Measurements from ENCODE around the gene CYP27A1. TPM values are rescaled to one million over a fixed set of nuclear protein-coding genes. Genes with fewer than 3 reads are reported as not detected.
"Not testable (repeated sequence)": the region's sequence is repeated elsewhere in the genome, so short reads cannot be mapped to it uniquely, and the experiment has no call there.

CYP27A1 gene
- total RNA-seq, 1 donor from 2014 or later, result 273 TPM

GRCh38 chr2:218839888-218840287, 57.9 kb downstream of the CYP27A1 start:
- ATAC-seq (no peak), DNase-seq (no peak)
- no peaks in the 10 kb centered on the region for H3K36me3 ChIP-seq
- intact Hi-C loops (cut with DNase I), result loop anchor here (10.0 kb wide), 1 partner anchor 125 kb away; the partner anchor contains the start of gene TTLL4
- TF ChIP-seq CTCF (IDR thresholded peaks at IDR 0.05), result no peak
- no peaks in the 10 kb centered on the region for H3K4me1 ChIP-seq
- no peaks in the 10 kb centered on the region for H3K9me3 ChIP-seq
- no peak overlapping the region for H3K27ac ChIP-seq
- no peak overlapping the region for H3K4me3 ChIP-seq
- peaks cover 6% of the 10 kb centered on the region for H3K27me3 ChIP-seq (ENCODE audit: low read depth)

DNA sequence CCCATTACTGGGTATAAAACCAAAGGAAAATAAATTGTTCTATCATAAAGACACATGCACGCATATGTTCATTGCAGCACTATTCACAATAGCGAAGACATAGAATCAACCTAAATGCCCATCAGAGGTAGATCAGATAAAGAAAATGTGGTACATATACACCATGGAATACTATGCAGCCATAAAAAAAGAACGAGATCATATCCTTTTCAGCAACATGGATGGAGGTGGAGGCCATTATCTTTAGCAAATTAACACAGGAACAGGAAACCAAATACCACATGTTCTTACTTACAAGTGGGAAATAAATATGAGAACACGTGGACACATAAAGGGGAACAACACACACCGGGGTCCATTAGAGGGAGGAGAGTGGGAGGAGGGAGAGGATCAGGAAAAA, 62.4 kb downstream of the CYP27A1 start:
- not testable (repeated sequence) for H3K36me3 ChIP-seq; ATAC-seq; H3K4me3 ChIP-seq; DNase-seq; H3K27me3 ChIP-seq (ENCODE audit: low read depth); H3K4me1 ChIP-seq; H3K27ac ChIP-seq; H3K9me3 ChIP-seq
- intact Hi-C loops (cut with DNase I), result loop anchor here (10.0 kb wide), 1 partner anchor 130 kb away; the partner anchor contains the start of gene TTLL4

GRCh38 chr2:218846963-218847362, 65.0 kb downstream of the CYP27A1 start:
- not testable (repeated sequence) for H3K4me1 ChIP-seq, H3K4me3 ChIP-seq, H3K36me3 ChIP-seq, H3K27ac ChIP-seq, H3K9me3 ChIP-seq, DNase-seq, ATAC-seq
- peaks cover 31% of the 10 kb centered on the region for H3K27me3 ChIP-seq (ENCODE audit: low read depth)
- intact Hi-C loops (cut with DNase I), result loop anchor here (10.0 kb wide), 1 partner anchor 132 kb away; the partner anchor contains the start of gene TTLL4

DNA sequence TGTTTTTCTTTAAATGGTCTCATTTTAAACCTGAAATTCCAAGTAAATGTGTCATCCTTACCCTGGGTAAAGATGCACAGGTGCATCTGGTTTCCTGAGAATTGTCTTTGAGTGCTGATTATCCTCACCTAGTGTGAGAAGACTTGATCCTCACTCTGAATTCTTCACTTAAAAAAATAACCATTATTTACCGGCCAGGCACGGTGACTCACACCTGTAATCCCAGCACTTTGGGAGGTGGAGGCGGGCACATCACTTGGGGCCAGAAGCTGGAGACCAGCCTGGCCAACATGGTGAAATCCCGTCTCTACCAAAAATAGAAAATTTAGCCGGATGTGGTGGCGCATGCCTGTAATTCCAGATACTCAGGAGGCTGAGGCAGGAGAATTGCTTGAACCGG, 67.8 kb downstream of the CYP27A1 start:
- H3K27me3 ChIP-seq (ENCODE audit: low read depth), result peaks cover 52% of the 10 kb centered on the region
- no peak for TF ChIP-seq CTCF (IDR thresholded peaks at IDR 0.05)
- H3K36me3 ChIP-seq, result no peaks in the 10 kb centered on the region
- H3K4me1 ChIP-seq, result no peaks in the 10 kb centered on the region
- ATAC-seq (no peak), DNase-seq (no peak)
- H3K9me3 ChIP-seq, result no peaks in the 10 kb centered on the region
- intact Hi-C loops (cut with DNase I), result loop anchor here (10.0 kb wide), 1 partner anchor 135 kb away; the partner anchor contains the start of gene TTLL4
- H3K27ac ChIP-seq, result no peak overlapping the region
- H3K4me3 ChIP-seq, result no peak overlapping the region

DNA sequence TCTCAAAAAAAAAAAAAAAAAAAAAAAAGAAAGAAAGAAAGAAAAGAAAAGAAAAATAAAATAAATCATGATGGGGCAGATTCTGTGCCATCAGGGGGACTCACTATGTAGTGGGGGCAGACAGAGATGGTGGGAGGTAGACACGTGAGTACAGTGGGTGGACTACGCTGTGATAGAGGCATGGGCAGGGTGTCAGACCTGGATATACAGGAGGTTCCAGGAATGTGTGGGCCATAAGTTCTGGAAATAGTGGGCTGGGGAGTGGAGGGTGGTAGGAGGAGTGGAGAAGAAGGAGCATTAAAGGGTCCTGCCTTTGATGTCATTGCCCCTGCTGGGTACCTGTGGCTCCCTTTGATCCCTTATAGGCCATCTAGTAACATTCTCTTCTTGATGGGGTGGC, 68.8 kb downstream of the CYP27A1 start:
- H3K4me1 ChIP-seq, result no peaks in the 10 kb centered on the region
- ATAC-seq (no peak), DNase-seq (no peak)
- H3K9me3 ChIP-seq, result no peaks in the 10 kb centered on the region
- no peaks in the 10 kb centered on the region for H3K36me3 ChIP-seq
- intact Hi-C loops (cut with DNase I), result no loop called here
- TF ChIP-seq CTCF (IDR thresholded peaks at IDR 0.05), result no peak
- no peak overlapping the region for H3K27ac ChIP-seq
- H3K4me3 ChIP-seq, result no peak overlapping the region
- peaks cover 63% of the 10 kb centered on the region for H3K27me3 ChIP-seq (ENCODE audit: low read depth)

DNA sequence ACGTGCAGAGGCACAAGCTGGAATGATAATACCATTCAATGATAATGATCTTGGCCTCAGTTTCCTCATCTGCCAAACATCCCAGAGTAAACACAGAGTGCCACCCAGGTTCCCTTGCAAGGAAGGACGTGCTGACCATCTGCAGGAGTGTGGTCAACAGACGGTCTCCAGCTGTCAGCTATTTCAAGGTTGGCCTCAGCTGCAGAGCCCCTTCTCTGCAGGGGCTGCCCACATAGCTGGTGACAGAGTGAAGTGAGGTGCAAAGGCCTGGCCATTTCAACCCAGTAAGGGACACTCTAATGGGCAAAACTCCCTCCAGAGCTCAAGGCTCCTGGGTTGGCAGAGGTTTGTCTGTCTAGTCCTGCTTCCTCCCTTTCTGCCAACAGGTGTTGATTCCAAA, 69.3 kb downstream of the CYP27A1 start:
- Histone ChIP-seq H3K4me1 (no peaks in the 10 kb centered on the region), H3K4me3 (no peak overlapping the region), H3K36me3 (no peaks in the 10 kb centered on the region), H3K27ac (no peak overlapping the region), H3K27me3 (ENCODE audit: low read depth) (peaks cover 64% of the 10 kb centered on the region), H3K9me3 (no peaks in the 10 kb centered on the region)
- intact Hi-C loops (cut with DNase I), result no loop called here
- ATAC-seq (no peak), DNase-seq (no peak)
- no peak for TF ChIP-seq CTCF (IDR thresholded peaks at IDR 0.05)

Data from lower lobe of right lung (tissue), 2 donors.